Erythroblast (primary cell): ENCODE results near the gene SLC1A4.
A peak's percentile ranks its signal among the peaks of the same experiment; 100 is the strongest.
"Not testable (repeated sequence)": the region's sequence is repeated elsewhere in the genome, so short reads cannot be mapped to it uniquely, and the experiment has no call there.

Experiments
- DNase-seq, 2 experiments: peaks; one replicate each; lab custom pipeline; 2025; lab: John Stamatoyannopoulos, UW
- GATA1 ChIP-seq: IDR thresholded peaks from 2 replicates; pipeline ENCODE4 v1.6.1; 2011; ENCODE audit warnings: low read depth, mild to moderate bottlenecking, control low read depth, low read length, moderate library complexity
- POLR2A ChIP-seq: IDR thresholded peaks from 2 replicates; pipeline ENCODE4 v1.6.1; 2011; ENCODE audit warnings: mild to moderate bottlenecking, low read length

The SLC1A4 gene

GRCh38 chr2:64992990-64993389, 3.8 kb downstream of the SLC1A4 start:
- TF ChIP-seq POLR2A, result no peak
- no peak for TF ChIP-seq GATA1
- no peak for DNase-seq

DNA sequence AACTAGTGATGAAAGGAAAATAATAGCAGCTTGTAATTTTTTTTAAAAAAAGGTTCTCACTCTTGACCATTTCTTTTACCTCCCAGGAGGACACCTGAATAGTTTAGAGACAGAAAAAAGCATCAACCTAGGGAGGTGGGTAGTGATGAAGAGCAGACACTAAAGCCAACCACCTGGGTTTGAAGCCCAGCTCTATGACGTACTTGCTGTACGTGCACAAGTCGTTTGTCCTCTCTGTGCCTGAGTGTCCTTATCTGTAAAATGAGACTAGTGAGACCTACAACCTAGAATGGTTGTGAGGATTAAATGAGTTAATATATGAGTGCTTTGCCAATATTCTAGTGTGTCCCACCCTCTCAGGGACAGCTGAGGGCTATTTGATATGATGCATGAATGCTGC, 5.8 kb downstream of the SLC1A4 start:
- DNase-seq, result no peak

GRCh38 chr2:64996871-64997307, 7.7 kb downstream of the SLC1A4 start:
- no peak for TF ChIP-seq POLR2A
- no peak for TF ChIP-seq GATA1
- no peak for DNase-seq

More for the DNA sequence above, 5.8 kb downstream of the SLC1A4 start:
- TF ChIP-seq GATA1 (no peak), POLR2A (no peak)

- TF ChIP-seq GATA1 (no peak), POLR2A (no peak)
- DNase-seq, result no peak
Observed at GRCh38 chr2:64998658-64999061, 9.5 kb downstream of the SLC1A4 start.

DNA sequence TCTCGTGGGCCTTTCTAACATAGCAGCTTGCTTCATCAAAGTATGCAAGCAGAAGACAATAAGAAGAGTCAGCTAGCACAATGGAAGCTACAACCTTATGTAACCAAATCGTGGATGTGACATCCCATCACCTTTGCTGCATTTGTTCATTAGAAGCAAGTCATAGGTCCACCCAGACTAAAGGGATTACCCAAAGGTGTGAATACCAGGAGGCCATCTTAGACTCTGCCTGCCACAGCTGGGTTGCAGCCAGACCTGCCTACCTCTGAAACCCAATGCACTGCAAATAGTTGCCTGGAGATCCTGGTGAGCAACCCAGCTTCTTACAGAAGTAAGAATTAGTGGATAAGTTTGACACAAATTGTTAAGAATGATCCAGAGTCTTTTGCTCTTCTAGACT, 10.6 kb downstream of the SLC1A4 start:
- DNase-seq, result no peak
- TF ChIP-seq GATA1 (no peak), POLR2A (no peak)

DNA sequence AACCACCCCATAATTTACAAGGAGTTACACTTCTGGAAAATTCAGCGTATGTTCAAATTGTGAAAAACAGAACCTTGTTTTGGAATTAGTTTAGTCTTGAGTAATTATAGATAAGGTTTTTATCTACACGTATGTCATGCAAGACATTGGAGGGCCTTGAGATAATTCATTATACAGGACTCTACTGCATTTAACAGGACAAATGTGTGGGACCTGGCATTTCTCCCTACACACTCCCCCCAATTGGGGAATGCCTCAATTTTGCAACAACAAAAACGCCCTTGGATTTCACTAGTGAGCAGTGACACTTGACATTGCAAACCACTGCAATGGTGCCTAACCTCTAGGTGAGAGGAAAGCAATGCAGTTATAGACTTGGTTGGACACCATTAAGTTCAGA, 11.4 kb downstream of the SLC1A4 start:
- TF ChIP-seq POLR2A (no peak), GATA1 (no peak)
- DNase-seq, result no peak

DNA sequence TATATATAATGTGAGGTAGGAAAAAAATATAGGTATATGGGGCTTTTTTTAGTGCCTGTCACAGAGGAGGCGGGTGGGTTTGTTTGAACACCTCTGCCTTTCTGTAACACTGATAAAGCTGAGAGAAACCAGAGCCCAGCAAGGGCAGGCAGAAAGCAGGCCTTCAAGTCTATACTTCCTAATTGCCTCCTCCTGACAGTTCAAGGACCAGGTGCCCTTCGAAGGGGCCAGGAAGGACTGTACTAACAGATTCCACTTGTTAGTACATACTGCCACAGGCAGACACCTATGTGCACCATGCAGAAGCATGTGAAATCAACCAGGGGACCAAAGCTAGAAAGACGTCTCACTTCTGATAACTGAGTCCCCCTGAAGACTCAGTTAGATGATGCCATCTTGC, 13.8 kb downstream of the SLC1A4 start:
- TF ChIP-seq POLR2A (no peak), GATA1 (no peak)

DNA sequence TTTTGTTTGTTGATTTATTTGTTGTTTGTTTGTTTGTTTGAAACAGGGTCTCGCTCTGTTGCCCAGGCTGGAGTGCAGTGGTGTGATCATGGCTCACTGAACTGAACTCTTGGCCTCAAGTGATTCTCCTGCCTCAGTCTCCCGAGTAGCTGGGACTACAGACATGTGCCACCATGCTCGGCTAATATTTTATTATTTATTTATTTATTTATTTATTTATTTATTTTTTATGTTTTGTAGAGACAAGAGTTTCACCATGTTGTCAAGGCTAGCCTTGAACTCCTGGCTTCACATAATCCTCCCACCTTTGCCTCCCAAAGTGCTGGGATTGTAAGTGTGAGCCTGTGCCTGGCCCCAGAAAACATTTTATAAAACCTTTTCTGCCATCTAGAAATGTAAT, 15.0 kb downstream of the SLC1A4 start:
- not testable (repeated sequence) for DNase-seq

More for the DNA sequence above, 13.8 kb downstream of the SLC1A4 start:
- no peak for DNase-seq

DNA sequence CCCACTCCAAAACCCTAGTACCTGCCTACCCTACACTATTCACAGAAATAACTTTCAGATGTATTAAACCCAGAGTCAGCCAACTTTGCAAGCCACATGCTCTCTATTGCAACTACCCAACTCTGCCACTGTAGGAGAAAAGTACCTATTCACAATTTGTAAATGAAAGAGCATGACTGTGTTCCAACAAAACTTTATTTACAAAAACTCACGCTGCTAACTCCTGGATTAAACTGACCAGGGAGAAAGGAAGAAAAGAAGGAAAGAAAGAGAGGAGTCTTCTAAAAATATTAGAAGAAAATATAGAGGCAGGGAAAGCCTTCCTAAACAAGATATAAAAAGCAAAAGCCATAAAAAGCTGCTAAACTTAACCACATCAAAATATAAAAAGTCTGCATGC, 24.6 kb downstream of the SLC1A4 start:
- TF ChIP-seq GATA1, result no peak
- TF ChIP-seq POLR2A, result no peak
- no peak for DNase-seq

DNA sequence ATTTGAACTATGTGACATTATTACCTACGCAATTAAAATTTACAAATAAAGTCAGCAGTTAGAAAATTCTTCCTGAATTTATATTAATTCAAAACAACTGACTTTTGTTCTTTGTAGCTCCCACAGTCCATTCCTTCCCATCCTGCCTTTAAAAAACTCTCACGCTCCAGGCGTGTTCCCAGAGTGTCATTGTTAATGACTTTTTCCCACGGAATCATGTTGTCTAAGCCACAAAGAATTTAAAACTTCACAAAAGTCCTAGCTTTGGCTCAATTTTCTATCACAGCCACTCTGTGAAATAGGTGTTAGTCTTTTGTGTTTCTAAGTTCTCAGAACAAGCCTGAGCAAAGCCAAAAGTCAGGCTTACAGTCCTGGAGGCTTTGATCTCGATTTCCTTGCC, 26.5 kb downstream of the SLC1A4 start:
- TF ChIP-seq POLR2A (no peak), GATA1 (no peak)
- no peak for DNase-seq

- no peak for DNase-seq
Observed at GRCh38 chr2:65016789-65017188, 27.6 kb downstream of the SLC1A4 start.

GRCh38 chr2:65017335-65017734, 28.1 kb downstream of the SLC1A4 start:
- DNase-seq, result peak; percentile 36 to 38
- TF ChIP-seq POLR2A, result no peak
- no peak for TF ChIP-seq GATA1

More at GRCh38 chr2:65016789-65017188, 27.6 kb downstream of the SLC1A4 start:
- no peak for TF ChIP-seq GATA1
- no peak for TF ChIP-seq POLR2A

- DNase-seq, result no peak
- TF ChIP-seq GATA1 (no peak), POLR2A (no peak)
Observed at GRCh38 chr2:65018141-65018582, 29.0 kb downstream of the SLC1A4 start.

- DNase-seq, result no peak
- TF ChIP-seq POLR2A, result no peak
- no peak for TF ChIP-seq GATA1
Observed at GRCh38 chr2:65019010-65019409, 29.8 kb downstream of the SLC1A4 start.

DNA sequence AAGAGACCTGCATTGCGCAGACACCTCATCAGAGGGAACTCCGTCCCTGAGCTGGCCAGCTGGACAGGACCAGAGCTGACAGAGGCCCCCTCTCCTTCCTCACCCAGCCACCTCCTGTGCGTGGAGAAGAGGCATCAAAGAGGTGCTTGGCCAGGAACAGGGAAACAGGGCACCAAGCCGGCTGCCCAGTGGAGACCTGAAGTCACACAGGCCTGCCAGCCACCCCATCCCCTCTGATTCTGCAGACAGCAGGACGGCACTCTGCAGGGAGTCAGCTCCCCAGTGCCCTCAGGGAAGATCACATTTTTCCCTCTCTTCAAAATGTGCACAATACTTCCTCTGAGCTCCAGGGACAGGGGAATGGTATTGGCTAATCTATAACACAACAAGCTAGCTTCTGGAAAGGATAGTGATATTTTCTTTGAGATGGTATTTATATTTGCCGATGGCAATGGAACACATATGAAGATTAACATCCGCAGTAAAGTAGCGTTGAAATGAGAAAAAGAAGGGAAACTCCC, 30.5 kb downstream of the SLC1A4 start:
- TF ChIP-seq GATA1 (no peak), POLR2A (no peak)

GRCh38 chr2:65020251-65020650, 31.1 kb downstream of the SLC1A4 start:
- DNase-seq, result not testable (repeated sequence)

More for the DNA sequence above, 30.5 kb downstream of the SLC1A4 start:
- DNase-seq, result no peak
